ENCODE measurements around the gene CASS4. TPM values are rescaled to one million over a fixed set of nuclear protein-coding genes. Genes with fewer than 3 reads are reported as not detected.

CASS4 gene
- total RNA-seq, 2 donors from 2014 or later: 0.59 to 1.2 TPM

DNA sequence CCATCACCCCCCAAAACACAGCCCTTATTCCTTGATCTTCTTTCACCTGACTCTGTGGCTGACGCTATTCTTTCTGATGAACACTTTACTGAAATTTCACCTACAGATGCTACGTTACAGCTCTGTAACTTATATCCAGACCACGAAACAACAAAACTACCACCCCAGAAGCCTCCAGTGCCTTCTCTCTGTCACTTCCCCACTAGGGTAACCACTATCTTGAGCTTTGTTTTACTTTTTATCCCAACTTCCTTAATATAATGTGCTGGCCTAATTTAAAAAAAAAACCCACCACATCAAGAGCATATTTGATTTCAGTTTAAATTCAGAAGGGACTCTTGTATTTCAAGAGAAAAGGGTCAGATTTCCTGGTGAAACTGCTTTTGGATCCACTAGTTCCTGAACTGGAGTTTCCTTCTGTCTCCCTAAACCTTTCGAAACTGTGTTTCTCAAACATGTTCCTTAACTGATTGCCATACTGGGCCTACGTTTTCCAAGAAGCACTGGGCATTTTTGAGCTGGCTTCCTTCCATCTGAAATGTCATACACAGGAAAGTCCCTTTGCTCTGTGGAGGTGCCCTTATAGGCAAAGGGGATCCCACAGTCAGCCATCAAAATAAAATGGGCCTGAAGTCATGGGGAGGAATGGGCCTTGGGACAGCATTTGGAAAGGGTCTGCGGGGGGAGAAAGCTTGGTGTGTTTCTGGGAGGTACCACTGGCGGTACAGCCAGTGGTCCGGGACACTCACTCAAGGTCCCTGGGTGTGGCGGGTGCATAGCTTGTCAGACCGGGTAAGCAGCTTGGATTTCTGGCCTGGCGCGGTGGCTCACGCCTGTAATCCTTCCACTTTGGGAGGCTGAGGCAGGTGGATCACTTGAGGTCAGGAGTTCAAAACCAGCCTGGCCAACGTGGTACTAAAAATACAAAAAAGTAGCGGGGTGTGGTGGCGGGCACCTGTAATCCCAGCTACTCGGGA is 30.6 kb downstream of the CASS4 start:
- peaks cover 4% of the 10 kb centered on the region for H3K27me3 ChIP-seq (replicated peaks; ENCODE audit: insufficient read depth)
- no peaks in the 10 kb centered on the region for H3K9me3 ChIP-seq
- no peaks in the 10 kb centered on the region for H3K4me1 ChIP-seq (replicated peaks)
- no peak overlapping the region for H3K27ac ChIP-seq
- TF ChIP-seq POLR2A (IDR thresholded peaks at IDR 0.05): no peak
- TF ChIP-seq POLR2AphosphoS5 (IDR thresholded peaks at IDR 0.05): no peak
- TF ChIP-seq, protein P1, sequence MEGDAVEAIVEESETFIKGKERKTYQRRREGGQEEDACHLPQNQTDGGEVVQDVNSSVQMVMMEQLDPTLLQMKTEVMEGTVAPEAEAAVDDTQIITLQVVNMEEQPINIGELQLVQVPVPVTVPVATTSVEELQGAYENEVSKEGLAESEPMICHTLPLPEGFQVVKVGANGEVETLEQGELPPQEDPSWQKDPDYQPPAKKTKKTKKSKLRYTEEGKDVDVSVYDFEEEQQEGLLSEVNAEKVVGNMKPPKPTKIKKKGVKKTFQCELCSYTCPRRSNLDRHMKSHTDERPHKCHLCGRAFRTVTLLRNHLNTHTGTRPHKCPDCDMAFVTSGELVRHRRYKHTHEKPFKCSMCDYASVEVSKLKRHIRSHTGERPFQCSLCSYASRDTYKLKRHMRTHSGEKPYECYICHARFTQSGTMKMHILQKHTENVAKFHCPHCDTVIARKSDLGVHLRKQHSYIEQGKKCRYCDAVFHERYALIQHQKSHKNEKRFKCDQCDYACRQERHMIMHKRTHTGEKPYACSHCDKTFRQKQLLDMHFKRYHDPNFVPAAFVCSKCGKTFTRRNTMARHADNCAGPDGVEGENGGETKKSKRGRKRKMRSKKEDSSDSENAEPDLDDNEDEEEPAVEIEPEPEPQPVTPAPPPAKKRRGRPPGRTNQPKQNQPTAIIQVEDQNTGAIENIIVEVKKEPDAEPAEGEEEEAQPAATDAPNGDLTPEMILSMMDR (IDR thresholded peaks at IDR 0.05): no peak
- H3K36me3 ChIP-seq: no peaks in the 10 kb centered on the region
- DNase-seq (ENCODE audit: low spot score): no peak
- H3K4me3 ChIP-seq: no peak overlapping the region
- intact Hi-C loops (cut with DNase I): no loop called here
- 87% methylated on average over 17 of the region's 17 CpGs for WGBS

DNA sequence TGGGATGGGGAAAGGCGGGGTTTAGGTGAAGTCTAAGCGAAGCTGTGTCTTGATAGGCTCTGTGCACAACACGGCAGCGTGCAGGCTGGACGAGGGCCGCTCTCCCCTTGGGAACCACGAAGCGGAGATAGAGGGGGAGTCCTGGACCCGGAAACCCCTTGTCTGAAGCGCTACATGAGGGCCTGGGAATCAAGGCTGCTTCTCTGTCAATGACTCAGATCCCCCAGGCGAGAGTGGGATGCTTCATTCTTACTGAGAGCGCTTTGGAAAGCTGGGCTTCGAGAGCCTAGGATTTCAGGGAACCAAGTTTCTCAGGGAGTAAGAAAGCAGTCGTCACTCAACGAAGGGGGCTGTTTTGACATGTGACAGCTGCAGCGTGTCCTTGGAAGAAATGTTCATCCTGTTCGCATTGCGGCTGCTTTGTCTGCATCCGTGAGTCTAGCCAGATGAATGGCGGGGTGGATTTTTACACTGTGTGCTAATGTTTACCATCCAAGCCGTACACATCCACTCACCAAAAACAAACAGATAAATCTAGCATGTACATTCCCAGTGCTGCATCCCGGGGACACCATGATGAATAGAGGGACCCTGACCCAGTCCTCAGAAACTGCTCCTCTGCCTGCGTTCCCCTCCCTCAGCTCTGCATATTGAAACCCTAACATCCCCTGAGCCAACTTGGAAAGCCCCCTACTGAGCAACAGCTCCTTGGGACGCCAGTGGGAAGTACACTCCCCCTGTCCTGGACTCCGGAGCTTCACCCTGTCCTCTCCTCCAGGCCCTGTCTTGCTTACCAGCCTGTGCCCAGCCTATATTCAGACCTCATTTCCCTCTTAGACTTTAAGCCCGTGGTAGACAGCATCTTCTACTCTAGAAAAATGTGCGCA is 31.8 kb downstream of the CASS4 start:
- intact Hi-C loops (cut with DNase I): no loop called here
- WGBS: 68% methylated on average over 27 of the region's 27 CpGs
- no peaks in the 10 kb centered on the region for H3K9me3 ChIP-seq
- H3K4me1 ChIP-seq (replicated peaks): no peaks in the 10 kb centered on the region
- no peak for DNase-seq (ENCODE audit: low spot score)
- H3K27me3 ChIP-seq (replicated peaks; ENCODE audit: insufficient read depth): peaks cover 4% of the 10 kb centered on the region
- no peaks in the 10 kb centered on the region for H3K36me3 ChIP-seq
- H3K27ac ChIP-seq: no peak overlapping the region
- TF ChIP-seq, protein P1 (IDR thresholded peaks at IDR 0.05): no peak
- TF ChIP-seq POLR2AphosphoS5 (IDR thresholded peaks at IDR 0.05) (no peak), POLR2A (IDR thresholded peaks at IDR 0.05) (no peak)
- H3K4me3 ChIP-seq: no peak overlapping the region

DNA sequence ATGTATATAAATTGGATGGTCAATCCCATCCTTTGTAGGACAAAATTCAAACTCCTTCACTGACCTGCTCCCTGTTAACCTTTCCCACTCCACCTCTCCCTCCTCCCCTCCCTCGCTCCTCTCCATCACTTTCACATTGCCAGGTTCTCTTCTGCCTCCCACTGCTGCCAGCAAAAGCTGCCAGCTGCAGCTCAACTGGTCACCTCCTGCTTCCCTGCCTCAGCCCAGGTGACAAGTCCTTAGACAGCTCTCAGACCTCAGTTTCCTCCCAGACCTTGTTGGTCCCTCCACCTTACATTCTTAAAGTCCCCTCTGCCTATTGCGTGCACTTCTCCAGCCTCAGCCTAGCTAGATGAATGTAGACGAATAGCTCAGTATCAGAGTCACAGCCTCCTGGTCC is 33.1 kb downstream of the CASS4 start:
- intact Hi-C loops (cut with DNase I): no loop called here

DNA sequence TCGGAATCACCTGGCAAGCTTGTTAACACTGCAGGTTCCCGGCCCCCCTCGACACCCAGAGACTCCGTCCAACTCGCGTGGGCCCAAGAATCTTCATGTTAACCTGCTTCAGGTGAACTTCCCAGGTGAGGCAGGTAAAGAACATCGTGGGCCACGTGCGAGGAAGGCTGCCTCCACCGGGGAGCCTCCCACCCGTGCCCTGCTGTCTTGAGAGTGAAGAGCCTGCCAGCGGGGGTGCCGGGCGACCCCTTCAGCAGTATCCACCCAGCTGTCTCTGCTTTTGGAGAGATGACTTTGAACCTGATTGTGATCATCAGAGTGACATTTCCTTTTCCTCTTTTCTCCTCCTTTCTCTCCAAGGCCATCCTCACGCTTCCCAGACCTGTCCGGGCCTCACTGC is 33.5 kb downstream of the CASS4 start:
- WGBS: 89% methylated on average over 16 of the region's 16 CpGs
- Histone ChIP-seq H3K36me3 (no peaks in the 10 kb centered on the region), H3K27me3 (replicated peaks; ENCODE audit: insufficient read depth) (peaks cover 4% of the 10 kb centered on the region), H3K27ac (no peak overlapping the region), H3K4me1 (replicated peaks) (no peaks in the 10 kb centered on the region), H3K4me3 (no peak overlapping the region), H3K9me3 (no peaks in the 10 kb centered on the region)
- intact Hi-C loops (cut with DNase I): no loop called here
- TF ChIP-seq, protein P1 (IDR thresholded peaks at IDR 0.05): no peak
- TF ChIP-seq POLR2AphosphoS5 (IDR thresholded peaks at IDR 0.05) (no peak), POLR2A (IDR thresholded peaks at IDR 0.05) (no peak)
- no peak for DNase-seq (ENCODE audit: low spot score)

More for the DNA sequence above, 33.1 kb downstream of the CASS4 start:
- H3K27me3 ChIP-seq (replicated peaks; ENCODE audit: insufficient read depth): peaks cover 4% of the 10 kb centered on the region
- H3K4me1 ChIP-seq (replicated peaks): no peaks in the 10 kb centered on the region
- TF ChIP-seq, protein P1 (IDR thresholded peaks at IDR 0.05): no peak
- TF ChIP-seq POLR2A (IDR thresholded peaks at IDR 0.05) (no peak), POLR2AphosphoS5 (IDR thresholded peaks at IDR 0.05) (no peak)
- DNase-seq (ENCODE audit: low spot score): no peak
- no peak overlapping the region for H3K27ac ChIP-seq
- H3K4me3 ChIP-seq: no peak overlapping the region
- no peaks in the 10 kb centered on the region for H3K36me3 ChIP-seq
- H3K9me3 ChIP-seq: no peaks in the 10 kb centered on the region
- WGBS: 90% methylated on average over 3 of the region's 3 CpGs
